Endothelial cell of umbilical vein (primary cell): Measurements from ENCODE around the gene GLRX2. TPM values are rescaled to one million over a fixed set of nuclear protein-coding genes. Genes with fewer than 3 reads are reported as not detected.

Experiments used
- BruUV-seq: library from RNA; stranded (reverse); fragments of 400-500 nt; replicated peaks from 2 replicates; lab custom pipeline; 2021; lab: Mats Ljungman, UMichigan
- CTCF ChIA-PET: fragments of 300-600, 350-600 bp; sonication (Branson Sonifier 250); formaldehyde crosslinking; loops from one replicate; lab custom pipeline; 2021; ENCODE audit warnings: antibody characterized with exemption, inconsistent platforms; lab: Charles Lee
- POLR2A ChIA-PET: fragments of 300-600, 350-600 bp; sonication (Branson Sonifier 250); formaldehyde crosslinking; loops from one replicate; lab custom pipeline; 2021; ENCODE audit warnings: antibody characterized with exemption, inconsistent platforms; lab: Charles Lee
- DNase-seq: peaks from one replicate; pipeline ENCODE4 v3.0.0-alpha.2; 2011; ENCODE audit warnings: low read depth, low spot score
- FAIRE-seq: peaks from 2 replicates; lab custom pipeline; 2011; peaks lifted over from hg19 to GRCh38; lab: Jason Lieb, UNC
- H2AFZ ChIP-seq: 2 replicates; pipeline ENCODE4 v1.6.0; 2012; ENCODE audit warnings: low read depth, low read length, control low read depth, inconsistent platforms
- H3K27ac ChIP-seq: 2 replicates; pipeline ENCODE4 v1.5.1; 2011; ENCODE audit warnings: low read depth, mild to moderate bottlenecking, control low read depth, low read length, moderate library complexity; ENCODE audit not compliant: insufficient read depth
- H3K27me3 ChIP-seq, 2 experiments: 2 replicates each; pipeline versions ENCODE4 v1.6.0 to v1.6.1; 2011; ENCODE audit warnings: low read length in 2 of 2, mixed read lengths in 1 of 2; ENCODE audit not compliant: control insufficient read depth in 2 of 2, insufficient read depth in 2 of 2
- H3K36me3 ChIP-seq, 2 experiments: 2 replicates in 1 of 2; 3 replicates in 1 of 2; pipeline ENCODE4 v1.5.1; 2011; ENCODE audit warnings: low read length in 2 of 2, mild to moderate bottlenecking in 1 of 2, moderate library complexity in 1 of 2; ENCODE audit not compliant: control insufficient read depth in 2 of 2, insufficient read depth in 2 of 2; ENCODE audit errors: extremely low read depth in 1 of 2
- H3K4me1 ChIP-seq: 3 replicates; pipeline ENCODE4 v1.5.1; 2011; ENCODE audit warnings: mild to moderate bottlenecking, low read length; ENCODE audit not compliant: control insufficient read depth, insufficient read depth; ENCODE audit errors: extremely low read depth
- H3K4me2 ChIP-seq: 2 replicates; pipeline ENCODE4 v1.6.1; 2011; ENCODE audit warnings: low read length, control low read depth, mixed read lengths; ENCODE audit not compliant: insufficient read depth
- H3K4me3 ChIP-seq, 3 experiments: fragments of 200-600 bp in 1 of 3; sonication (generic), shearing (Covaris generic) in 1 of 3; replicated peaks in 1 of 3; 2 replicates each; pipeline ENCODE4 v1.5.1; 2011 to 2016; ENCODE audit warnings: control low read depth in 3 of 3, low read length in 3 of 3, mild to moderate bottlenecking in 2 of 3, inconsistent platforms in 1 of 3, low read depth in 1 of 3, moderate library complexity in 1 of 3; ENCODE audit not compliant: insufficient read depth in 1 of 3
- H3K79me2 ChIP-seq: 2 replicates; pipeline ENCODE4 v1.6.0; 2012; ENCODE audit warnings: low read length, inconsistent platforms; ENCODE audit not compliant: control insufficient read depth, insufficient read depth
- H3K9ac ChIP-seq: replicated peaks from 2 replicates; pipeline ENCODE3; 2011; ENCODE audit warnings: low read length, control low read depth; ENCODE audit not compliant: insufficient read depth; ENCODE audit errors: extremely low read depth
- H3K9me1 ChIP-seq: replicated peaks from 3 replicates; pipeline ENCODE4 v1.6.0; 2011; ENCODE audit warnings: mild to moderate bottlenecking, low read length; ENCODE audit not compliant: control insufficient read depth, insufficient read depth; ENCODE audit errors: extremely low read depth
- H3K9me3 ChIP-seq: replicated peaks from 2 replicates; pipeline ENCODE4 v1.5.1; 2012; ENCODE audit warnings: low read length, inconsistent platforms; ENCODE audit not compliant: control insufficient read depth, insufficient read depth
- H4K20me1 ChIP-seq: replicated peaks from 2 replicates; pipeline ENCODE3; 2011; ENCODE audit warnings: mild to moderate bottlenecking, low read length; ENCODE audit not compliant: control insufficient read depth, insufficient read depth; ENCODE audit errors: extremely low read depth
- EZH2 ChIP-seq: IDR thresholded peaks from 2 replicates; pipeline ENCODE4 v1.6.1; 2012; ENCODE audit warnings: borderline replicate concordance, low read depth, mild to moderate bottlenecking, moderate library complexity, low read length, inconsistent platforms; ENCODE audit not compliant: severe bottlenecking
- FOS ChIP-seq: IDR thresholded peaks from 2 replicates; pipeline ENCODE4 v1.6.1; 2011; ENCODE audit warnings: mild to moderate bottlenecking, low read length, moderate library complexity, borderline replicate concordance; ENCODE audit not compliant: insufficient read depth
- GATA2 ChIP-seq: IDR thresholded peaks from 2 replicates; pipeline ENCODE4 v1.7.0; 2011; ENCODE audit warnings: low read depth, mild to moderate bottlenecking, moderate library complexity, mixed read lengths, low read length; ENCODE audit not compliant: insufficient read length, insufficient read depth
- JUN ChIP-seq: IDR thresholded peaks from 2 replicates; pipeline ENCODE4 v1.6.1; 2011; ENCODE audit warnings: borderline replicate concordance, low read depth; ENCODE audit not compliant: insufficient read length, insufficient read depth
- MAX ChIP-seq: IDR thresholded peaks from 2 replicates; pipeline ENCODE4 v1.6.1; 2011; ENCODE audit not compliant: insufficient read depth, insufficient read length
- MYC ChIP-seq: IDR thresholded peaks from one replicate; pipeline ENCODE4 v1.6.1; 2011; ENCODE audit warnings: mild to moderate bottlenecking, low read depth, low read length
- POLR2A ChIP-seq: IDR thresholded peaks from 2 replicates; pipeline ENCODE4 v1.6.1; 2012; ENCODE audit warnings: low read depth, mild to moderate bottlenecking, control low read depth, low read length
- POLR2AphosphoS5 ChIP-seq: IDR thresholded peaks from 2 replicates; pipeline ENCODE4 v1.6.1; 2012; ENCODE audit warnings: low read depth, mild to moderate bottlenecking, control low read depth, low read length, moderate library complexity; ENCODE audit not compliant: insufficient read depth
- dilution Hi-C: fragments of 300-500 bp; cut with MboI; formaldehyde crosslinking; loops from one replicate; pipeline ENCODE4 v1.15.0; 2019; ENCODE audit warnings: low sequenced_read_pairs; ENCODE audit not compliant: extremely low pct_ligation_motif_present
- intact Hi-C: fragments of 100-400 bp; cut with micrococcal nuclease; formaldehyde crosslinking; loops from one replicate; pipeline ENCODE4 v1.10.0; 2022
- polyA plus RNA-seq, 4 experiments: library from polyadenylated mRNA; depleted of rRNA in 3 of 4; stranded (reverse) in 3 of 4; unstranded in 1 of 4; fragments of >200 nt; gene quantifications; 2 replicates each; pipeline versions ENCODE4 v1.2.1 to v1.2.3, GENCODE V29; 2011 to 2012; ENCODE audit warnings: missing spikeins in 1 of 4
- total RNA-seq: library from RNA; stranded (reverse); gene quantifications from 2 replicates; pipeline ENCODE4 v1.2.3, GENCODE V29; 2021
- TF ChIP-seq, protein P1 (sequence below), 2 donors: IDR thresholded peaks; 1 replicate in 1 of 2; 2 replicates in 1 of 2; pipeline ENCODE4 v1.5.1; 2011; ENCODE audit warnings: low read length in 2 of 2, mild to moderate bottlenecking in 2 of 2, moderate library complexity in 2 of 2, control low read depth in 1 of 2, inconsistent platforms in 1 of 2, low read depth in 1 of 2; ENCODE audit not compliant: insufficient read depth in 1 of 2; ENCODE audit errors: extremely low read depth in 1 of 2

Gene GLRX2
- total and polyA plus RNA-seq, 2 donors (not counting 3 experiments of a cell fraction or from before 2014, with no cell fraction given): 13.1 to 21.5 TPM

DNA sequence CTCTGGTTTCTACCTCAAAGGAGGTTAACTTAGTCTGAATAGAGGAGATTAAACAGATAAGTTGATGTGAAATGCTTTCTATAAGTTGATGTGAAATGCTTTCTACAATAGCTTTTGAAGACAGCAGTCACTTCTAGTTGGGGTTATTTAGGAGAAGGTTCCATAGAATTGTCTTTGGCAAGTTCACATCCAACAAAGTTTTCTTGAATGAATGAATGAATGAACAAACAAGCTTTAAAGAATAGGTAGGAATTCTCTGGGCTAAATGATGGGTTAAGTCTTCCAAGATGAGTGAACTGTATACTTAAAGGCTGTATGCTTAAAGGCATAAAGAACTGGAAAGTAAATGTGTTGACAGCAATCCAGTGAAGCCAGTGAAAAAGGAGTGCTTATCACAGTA is 18.5 kb upstream of the GLRX2 start:
- H3K9ac ChIP-seq: no peak overlapping the region
- TF ChIP-seq MYC (no peak), POLR2AphosphoS5 (no peak), EZH2 (no peak)
- no peaks in the 10 kb centered on the region for H3K27me3 ChIP-seq
- no peaks in the 10 kb centered on the region for H3K9me3 ChIP-seq
- no peak overlapping the region for H2AFZ ChIP-seq
- peaks cover 56% of the 10 kb centered on the region for H3K79me2 ChIP-seq
- POLR2A ChIA-PET: no interaction called here
- H4K20me1 ChIP-seq: peaks cover 5% of the 10 kb centered on the region
- H3K4me2 ChIP-seq: peak overlapping the region; percentile 95
- no peak for FAIRE-seq
- DNase-seq: no peak
- H3K4me3 ChIP-seq: peak overlapping the region in 1 of 3 experiments; percentile 96
- no peaks in the 10 kb centered on the region for H3K9me1 ChIP-seq
- BruUV-seq: no TSS peak
- no peak overlapping the region for H3K27ac ChIP-seq
- intact Hi-C loops: loop anchor here (10.0 kb wide), 1 partner anchor 169 kb away; no protein-coding TSS in a partner anchor
- peaks cover 20% of the 10 kb centered on the region for H3K4me1 ChIP-seq
- dilution Hi-C loops: no loop called here
- CTCF ChIA-PET: interaction anchor here (0.7 to 3.2 kb wide), 3 partner anchors 19 to 35 kb away, joined by 3 to 49 read pairs (median 4); partner anchors contain the start of gene GLRX2
- peaks cover 2 to 4% of the 10 kb centered on the region in 2 experiments for H3K36me3 ChIP-seq

DNA sequence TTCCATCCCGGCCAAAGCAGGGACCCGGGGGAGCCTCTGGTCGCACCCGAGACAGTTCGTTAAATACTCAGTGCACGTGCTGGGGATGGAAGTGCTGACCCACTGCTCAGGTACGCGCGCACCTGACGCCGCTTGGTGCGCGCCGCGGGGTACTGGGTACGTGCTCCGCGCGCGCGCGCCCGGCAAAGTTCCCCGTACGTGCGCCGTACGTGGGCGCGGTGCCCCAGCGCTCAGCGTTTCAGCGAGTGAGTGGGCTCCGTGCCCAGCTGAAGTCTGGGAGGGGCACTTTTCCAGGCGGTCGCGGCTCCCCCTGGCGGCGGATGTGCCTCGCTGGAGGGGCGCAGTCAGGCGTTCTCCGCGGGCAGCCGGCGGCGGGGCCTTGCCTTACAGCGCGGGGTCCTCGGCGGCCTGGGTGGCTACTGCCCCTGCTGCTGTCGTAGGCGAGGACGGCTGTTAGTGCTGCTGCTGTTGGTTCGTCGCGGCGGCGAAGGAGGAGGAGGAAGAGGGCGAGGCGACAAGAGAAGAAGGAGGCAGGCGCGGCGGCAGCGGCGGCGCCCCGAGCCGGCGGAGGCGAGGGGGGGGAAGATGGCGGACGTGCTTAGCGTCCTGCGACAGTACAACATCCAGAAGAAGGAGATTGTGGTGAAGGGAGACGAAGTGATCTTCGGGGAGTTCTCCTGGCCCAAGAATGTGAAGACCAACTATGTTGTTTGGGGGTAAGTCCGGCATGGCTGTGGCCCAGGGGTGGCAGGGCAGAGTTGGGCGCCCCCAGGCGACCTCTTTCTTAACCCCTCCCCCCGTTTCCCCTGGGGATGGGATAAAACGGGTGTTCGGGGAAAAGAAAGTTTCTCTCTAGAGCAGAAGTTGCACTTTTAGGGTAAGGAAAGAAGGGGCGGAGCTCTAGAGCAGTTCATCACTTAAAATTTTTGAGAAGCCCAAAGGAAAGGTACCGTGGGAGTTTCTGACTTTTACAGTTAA is 16.7 kb upstream of the GLRX2 start, which contains the start of gene CDC73:
TSS of gene CDC73 (plus strand) at position 416 of the 978 bp plus-strand sequence. CDS start at position 586, 170 bp downstream.
- H3K27ac ChIP-seq: peak within 1 kb of the TSS; percentile 61
- peak within 1 kb of the TSS; percentile 91 for H3K9ac ChIP-seq
- BruUV-seq: no TSS peak
- TF ChIP-seq POLR2AphosphoS5 (peak; percentile 84), GATA2 (no peak), EZH2 (no peak), POLR2A (peak; percentile 70), JUN (no peak), MAX (no peak), FOS (peak; percentile 11), MYC (peak; percentile 15)
- TF ChIP-seq, protein P1, sequence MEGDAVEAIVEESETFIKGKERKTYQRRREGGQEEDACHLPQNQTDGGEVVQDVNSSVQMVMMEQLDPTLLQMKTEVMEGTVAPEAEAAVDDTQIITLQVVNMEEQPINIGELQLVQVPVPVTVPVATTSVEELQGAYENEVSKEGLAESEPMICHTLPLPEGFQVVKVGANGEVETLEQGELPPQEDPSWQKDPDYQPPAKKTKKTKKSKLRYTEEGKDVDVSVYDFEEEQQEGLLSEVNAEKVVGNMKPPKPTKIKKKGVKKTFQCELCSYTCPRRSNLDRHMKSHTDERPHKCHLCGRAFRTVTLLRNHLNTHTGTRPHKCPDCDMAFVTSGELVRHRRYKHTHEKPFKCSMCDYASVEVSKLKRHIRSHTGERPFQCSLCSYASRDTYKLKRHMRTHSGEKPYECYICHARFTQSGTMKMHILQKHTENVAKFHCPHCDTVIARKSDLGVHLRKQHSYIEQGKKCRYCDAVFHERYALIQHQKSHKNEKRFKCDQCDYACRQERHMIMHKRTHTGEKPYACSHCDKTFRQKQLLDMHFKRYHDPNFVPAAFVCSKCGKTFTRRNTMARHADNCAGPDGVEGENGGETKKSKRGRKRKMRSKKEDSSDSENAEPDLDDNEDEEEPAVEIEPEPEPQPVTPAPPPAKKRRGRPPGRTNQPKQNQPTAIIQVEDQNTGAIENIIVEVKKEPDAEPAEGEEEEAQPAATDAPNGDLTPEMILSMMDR (IDR thresholded peaks at IDR 0.05; ENCODE audit: extremely low read depth in 1 of 2, insufficient read depth in 1 of 2, low read depth in 1 of 2, low read length in 2 of 2): peak; percentile 95 to 98
- H3K36me3 ChIP-seq: peaks cover 2 to 4% of the 10 kb centered on the region in 2 experiments
- intact Hi-C loops: loop anchor here (1.0 to 10.0 kb wide), 5 partner anchors 17 to 648 kb away; partner anchors contain the start of genes GLRX2, RO60 and UCHL5
- H3K27me3 ChIP-seq: no peaks in the 10 kb centered on the region
- H3K9me3 ChIP-seq: no peaks in the 10 kb centered on the region
- DNase-seq (peak; percentile 97), FAIRE-seq (peak; percentile 88)
- peaks cover 20% of the 10 kb centered on the region for H3K4me1 ChIP-seq
- dilution Hi-C loops: no loop called here
- H3K4me3 ChIP-seq: peak within 1 kb of the TSS; percentile 77 to 96 (median 86)
- H3K4me2 ChIP-seq: peak within 1 kb of the TSS; percentile 95
- H4K20me1 ChIP-seq: peaks cover 5% of the 10 kb centered on the region
- H2AFZ ChIP-seq: peak within 1 kb of the TSS; percentile 63
- peaks cover 43% of the 10 kb centered on the region for H3K79me2 ChIP-seq
- ChIA-PET CTCF (interaction anchor here (0.6 to 3.2 kb wide), 13 partner anchors 10 to 648 kb away, joined by 3 to 49 read pairs (median 5); partner anchors contain the start of genes GLRX2, RO60 and UCHL5), POLR2A (interaction anchor here (0.5 to 1.6 kb wide), 2 partner anchors 17 to 27 kb away, joined by 3 to 4 read pairs; partner anchors contain the start of gene GLRX2)
- H3K9me1 ChIP-seq: no peaks in the 10 kb centered on the region
